HepG2 (cell line): ENCODE results near the gene C14orf93. TPM values are rescaled to one million over a fixed set of nuclear protein-coding genes. Genes with fewer than 3 reads are reported as not detected.

Experiments
- ATF5 ChIP-seq: sonication (generic); formaldehyde crosslinking; IDR thresholded peaks from 2 replicates; pipeline ENCODE4 v1.4.0; 2020; ENCODE audit warnings: mild to moderate bottlenecking, low read depth, missing genetic modification reagents
- CREB1 ChIP-seq, 2 experiments: fragments of 450-650 bp in 1 of 2; IDR thresholded peaks; 2 replicates each; pipeline ENCODE4 v1.6.1; 2016 to 2017; ENCODE audit warnings: control low read depth in 1 of 2, mild to moderate bottlenecking in 1 of 2, missing compliant biosample characterization in 1 of 2, missing genetic modification characterization in 1 of 2
- HBP1 ChIP-seq: IDR thresholded peaks from 2 replicates; pipeline ENCODE4 v1.6.1; 2016; ENCODE audit warnings: low read depth, control low read depth
- HDAC1 ChIP-seq: sonication (generic); formaldehyde crosslinking; IDR thresholded peaks from 2 replicates; pipeline ENCODE4 v1.5.1; 2020; ENCODE audit warnings: mild to moderate bottlenecking, missing genetic modification reagents
- HHEX ChIP-seq: IDR thresholded peaks from 2 replicates; pipeline ENCODE4 v1.6.1; 2016; ENCODE audit warnings: control low read depth
- HNRNPK ChIP-seq: fragments of 200-400 bp; formaldehyde crosslinking; IDR thresholded peaks from 2 replicates; pipeline ENCODE4 v1.6.1; 2018; ENCODE audit warnings: low read length, low read depth, moderate library complexity, mild to moderate bottlenecking; ENCODE audit not compliant: poor library complexity, severe bottlenecking
- HNRNPUL1 ChIP-seq: fragments of 200-400 bp; formaldehyde crosslinking; IDR thresholded peaks from 2 replicates; pipeline ENCODE4 v1.6.1; 2017; ENCODE audit warnings: low read depth, mild to moderate bottlenecking, low read length, moderate library complexity
- HOXD1 ChIP-seq: sonication (generic); formaldehyde crosslinking; IDR thresholded peaks from 2 replicates; pipeline ENCODE4 v1.5.0; 2020; ENCODE audit warnings: missing genetic modification reagents
- KAT2B ChIP-seq: fragments of 150-350 bp; IDR thresholded peaks from 2 replicates; pipeline ENCODE4 v1.6.1; 2014; ENCODE audit warnings: low read depth, low read length, borderline replicate concordance
- MYNN ChIP-seq: sonication (generic); formaldehyde crosslinking; IDR thresholded peaks from 2 replicates; pipeline ENCODE4 v1.4.0; 2020; ENCODE audit warnings: mild to moderate bottlenecking, low read depth, missing genetic modification reagents
- NFRKB ChIP-seq: fragments of 450-650 bp; IDR thresholded peaks from 2 replicates; pipeline ENCODE4 v1.6.1; 2017
- POLR2AphosphoS5 ChIP-seq: IDR thresholded peaks from 2 replicates; pipeline ENCODE4 v1.6.1; 2012; ENCODE audit warnings: low read depth, low read length
- SNAPC2 ChIP-seq: sonication (generic); formaldehyde crosslinking; IDR thresholded peaks from 2 replicates; pipeline ENCODE4 v1.8.1; 2022; ENCODE audit warnings: mild to moderate bottlenecking, missing genetic modification reagents
- STAT5B ChIP-seq: sonication (generic); formaldehyde crosslinking; IDR thresholded peaks from 2 replicates; pipeline ENCODE4 v1.4.0; 2020; ENCODE audit warnings: missing genetic modification reagents
- TAF1 ChIP-seq: sonication (generic); formaldehyde crosslinking; IDR thresholded peaks from 2 replicates; pipeline ENCODE4 v1.4.0; 2020; ENCODE audit warnings: missing genetic modification reagents
- TRIM22 ChIP-seq: fragments of 450-650 bp; IDR thresholded peaks from 2 replicates; pipeline ENCODE4 v1.6.1; 2017
- TSC22D2 ChIP-seq: sonication (generic); formaldehyde crosslinking; IDR thresholded peaks from 2 replicates; pipeline ENCODE4 v1.5.1; 2020; ENCODE audit warnings: missing genetic modification reagents, mild to moderate bottlenecking, borderline replicate concordance
- UBTF ChIP-seq: sonication (generic); formaldehyde crosslinking; IDR thresholded peaks from 2 replicates; pipeline ENCODE4 v1.4.0; 2020; ENCODE audit warnings: mild to moderate bottlenecking, missing genetic modification reagents
- YEATS2 ChIP-seq: sonication (generic); formaldehyde crosslinking; IDR thresholded peaks from 2 replicates; pipeline ENCODE4 v1.4.0; 2020; ENCODE audit warnings: missing genetic modification reagents, borderline replicate concordance
- ZNF10 ChIP-seq: sonication (generic); formaldehyde crosslinking; IDR thresholded peaks from 2 replicates; pipeline ENCODE4 v1.4.0; 2020; ENCODE audit warnings: mild to moderate bottlenecking, low read depth, missing genetic modification reagents, borderline replicate concordance
- ZNF160 ChIP-seq: sonication (generic); formaldehyde crosslinking; IDR thresholded peaks from 2 replicates; pipeline ENCODE4 v1.8.0; 2022; ENCODE audit warnings: mild to moderate bottlenecking, inconsistent platforms, missing genetic modification reagents
- ZNF234 ChIP-seq: sonication (generic); formaldehyde crosslinking; conservative IDR thresholded peaks from 2 replicates; pipeline ENCODE4 v1.5.1; 2020; ENCODE audit warnings: mild to moderate bottlenecking, missing genetic modification reagents
- ZNF235 ChIP-seq: sonication (generic); formaldehyde crosslinking; IDR thresholded peaks from 2 replicates; pipeline ENCODE4 v1.8.1; 2023; ENCODE audit warnings: mild to moderate bottlenecking, missing genetic modification reagents, borderline replicate concordance
- ZNF337 ChIP-seq: sonication (generic); formaldehyde crosslinking; IDR thresholded peaks from 2 replicates; pipeline ENCODE4 v1.5.1; 2020; ENCODE audit warnings: missing genetic modification reagents, low read depth, mild to moderate bottlenecking, borderline replicate concordance
- polyA plus RNA-seq, 8 experiments: library from polyadenylated mRNA; depleted of rRNA in 3 of 8; stranded (reverse) in 7 of 8; unstranded in 1 of 8; fragments of >200 nt; fragmentation: Illumina TruSeq in 4 of 8; extraction: Trizol in 4 of 8; gene quantifications; 2 replicates each; pipeline versions ENCODE4 v1.2.1 to v1.2.3, GENCODE V29; 2011 to 2016; ENCODE audit warnings: low read depth in 4 of 8, missing spikeins in 1 of 8, mixed read lengths in 1 of 8; ENCODE audit not compliant: insufficient read depth in 1 of 8
- total RNA-seq, 5 experiments: library from RNA; depleted of rRNA; stranded (reverse); fragments of >200 nt; fragmentation: Illumina TruSeq; extraction: Trizol; gene quantifications; 2 replicates each; pipeline ENCODE4 v1.2.3, GENCODE V29; 2016; ENCODE audit warnings: low read depth in 1 of 5
- TF ChIP-seq, protein P1 (sequence below): sonication (generic); formaldehyde crosslinking; conservative IDR thresholded peaks from 2 replicates; pipeline ENCODE4 v1.5.0; 2020; ENCODE audit warnings: missing genetic modification reagents

The C14orf93 gene
- total and polyA plus RNA-seq, 2 of the 13 experiments (the other 11 are each of a cell fraction or from before 2014, with no cell fraction given): 11.4 to 22.5 TPM

DNA sequence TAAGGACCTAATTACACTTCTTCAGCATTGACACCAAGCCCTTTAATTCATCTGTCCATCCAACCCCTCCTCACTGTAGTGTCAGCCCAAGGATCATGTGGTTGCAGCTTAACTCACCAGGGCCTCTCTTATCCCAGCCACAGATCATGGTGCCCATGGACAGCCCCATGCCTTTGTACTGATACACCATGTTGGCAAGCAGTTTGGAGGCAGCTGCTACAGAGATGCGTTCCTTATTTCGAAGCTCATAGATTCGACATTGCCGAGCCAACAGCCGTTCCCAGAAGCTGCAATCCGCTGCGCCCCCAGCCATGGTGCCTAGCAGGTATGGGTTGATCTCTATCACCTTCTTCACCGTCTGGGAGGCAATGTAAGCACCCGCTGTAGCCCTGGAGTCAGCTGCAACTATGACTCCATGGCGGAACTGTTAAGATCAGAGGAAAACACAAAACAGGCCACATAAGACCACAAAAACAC, 23.3 kb upstream of the C14orf93 start (continued):
- no peak for TF ChIP-seq HNRNPK
- no peak for TF ChIP-seq ZNF160 (CRISPR knock-in tag)
- no peak for TF ChIP-seq POLR2AphosphoS5
- TF ChIP-seq HDAC1 (CRISPR knock-in tag): no peak
- TF ChIP-seq TAF1 (CRISPR knock-in tag): peak; percentile 48; the same call in 1 of the 2 replicates
- no peak for TF ChIP-seq KAT2B
- TF ChIP-seq MYNN (CRISPR knock-in tag): no peak
- TF ChIP-seq, protein P1, sequence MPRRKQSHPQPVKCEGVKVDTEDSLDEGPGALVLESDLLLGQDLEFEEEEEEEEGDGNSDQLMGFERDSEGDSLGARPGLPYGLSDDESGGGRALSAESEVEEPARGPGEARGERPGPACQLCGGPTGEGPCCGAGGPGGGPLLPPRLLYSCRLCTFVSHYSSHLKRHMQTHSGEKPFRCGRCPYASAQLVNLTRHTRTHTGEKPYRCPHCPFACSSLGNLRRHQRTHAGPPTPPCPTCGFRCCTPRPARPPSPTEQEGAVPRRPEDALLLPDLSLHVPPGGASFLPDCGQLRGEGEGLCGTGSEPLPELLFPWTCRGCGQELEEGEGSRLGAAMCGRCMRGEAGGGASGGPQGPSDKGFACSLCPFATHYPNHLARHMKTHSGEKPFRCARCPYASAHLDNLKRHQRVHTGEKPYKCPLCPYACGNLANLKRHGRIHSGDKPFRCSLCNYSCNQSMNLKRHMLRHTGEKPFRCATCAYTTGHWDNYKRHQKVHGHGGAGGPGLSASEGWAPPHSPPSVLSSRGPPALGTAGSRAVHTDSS (CRISPR knock-in tag): no peak
- no peak for TF ChIP-seq HOXD1 (CRISPR knock-in tag)
- no peak for TF ChIP-seq HNRNPUL1
- TF ChIP-seq STAT5B (CRISPR knock-in tag): no peak
- peak; percentile 65; the same call in 1 of the 2 replicates for TF ChIP-seq YEATS2 (CRISPR knock-in tag)
- TF ChIP-seq TRIM22: no peak
- TF ChIP-seq NFRKB: no peak
- no peak for TF ChIP-seq HHEX (CRISPR knock-in tag)
- TF ChIP-seq CREB1 (IDR thresholded peaks at IDR 0.05): no peak
- no peak for TF ChIP-seq CREB1 (CRISPR knock-in tag; IDR thresholded peaks at IDR 0.05)
- TF ChIP-seq UBTF (CRISPR knock-in tag): no peak; the same call in 1 of the 2 replicates
- TF ChIP-seq ZNF235 (CRISPR knock-in tag): no peak
- no peak for TF ChIP-seq ZNF337
- no peak for TF ChIP-seq ATF5
- TF ChIP-seq HBP1 (CRISPR knock-in tag): no peak
- TF ChIP-seq SNAPC2 (CRISPR knock-in tag): no peak
- no peak for TF ChIP-seq ZNF234 (CRISPR knock-in tag)
- no peak for TF ChIP-seq ZNF10 (CRISPR knock-in tag)
- no peak for TF ChIP-seq TSC22D2 (CRISPR knock-in tag)
